Right lobe of liver (tissue), 4 donors: ENCODE measurements around the gene COL17A1.

Experiments used
- POLR2A ChIP-seq: fragments of 450-650 bp; IDR thresholded peaks from one replicate; pipeline ENCODE4 v1.6.1; 2017; ENCODE audit warnings: antibody characterized with exemption, mild to moderate bottlenecking
- TF ChIP-seq, protein P1 (sequence below), 4 donors: fragments of 200-600 bp in 3 of 4; fragments of 450-650 bp in 1 of 4; IDR thresholded peaks; one replicate each; pipeline versions ENCODE4 v1.5.1 to v1.8.0; 2016 to 2022; ENCODE audit warnings: antibody characterized with exemption in 4 of 4, mild to moderate bottlenecking in 2 of 4
- donor health status: DM: no; HTN: no; CAD: no.
- donor health status: DM: no; HTN: no; CAD: no.
- donor health status: DM: no; HTN: yes; CAD: no.

GRCh38 chr10:104090611-104091010 lies 4.9 kb upstream of the COL17A1 start:
- TF ChIP-seq, protein P1, sequence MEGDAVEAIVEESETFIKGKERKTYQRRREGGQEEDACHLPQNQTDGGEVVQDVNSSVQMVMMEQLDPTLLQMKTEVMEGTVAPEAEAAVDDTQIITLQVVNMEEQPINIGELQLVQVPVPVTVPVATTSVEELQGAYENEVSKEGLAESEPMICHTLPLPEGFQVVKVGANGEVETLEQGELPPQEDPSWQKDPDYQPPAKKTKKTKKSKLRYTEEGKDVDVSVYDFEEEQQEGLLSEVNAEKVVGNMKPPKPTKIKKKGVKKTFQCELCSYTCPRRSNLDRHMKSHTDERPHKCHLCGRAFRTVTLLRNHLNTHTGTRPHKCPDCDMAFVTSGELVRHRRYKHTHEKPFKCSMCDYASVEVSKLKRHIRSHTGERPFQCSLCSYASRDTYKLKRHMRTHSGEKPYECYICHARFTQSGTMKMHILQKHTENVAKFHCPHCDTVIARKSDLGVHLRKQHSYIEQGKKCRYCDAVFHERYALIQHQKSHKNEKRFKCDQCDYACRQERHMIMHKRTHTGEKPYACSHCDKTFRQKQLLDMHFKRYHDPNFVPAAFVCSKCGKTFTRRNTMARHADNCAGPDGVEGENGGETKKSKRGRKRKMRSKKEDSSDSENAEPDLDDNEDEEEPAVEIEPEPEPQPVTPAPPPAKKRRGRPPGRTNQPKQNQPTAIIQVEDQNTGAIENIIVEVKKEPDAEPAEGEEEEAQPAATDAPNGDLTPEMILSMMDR (IDR thresholded peaks at IDR 0.05) = no peak
- no peak for TF ChIP-seq POLR2A
